H9 (cell line): ENCODE results near the gene CYB5R3. TPM values are rescaled to one million over a fixed set of nuclear protein-coding genes. Genes with fewer than 3 reads are reported as not detected.
"Not testable (repeated sequence)": the region's sequence is repeated elsewhere in the genome, so short reads cannot be mapped to it uniquely, and the experiment has no call there.

Experiments used
- DNase-seq: peaks from one replicate; pipeline ENCODE4 v3.0.0-alpha.2; 2017
- H2AFZ ChIP-seq: one replicate; pipeline ENCODE4 v1.6.1; 2013; ENCODE audit warnings: mild to moderate bottlenecking, low read length, control low read depth, moderate library complexity
- H2AK5ac ChIP-seq: 2 replicates; pipeline ENCODE4 v1.6.1; 2013; ENCODE audit warnings: low read length, control low read depth, mixed read lengths; ENCODE audit not compliant: insufficient read length
- H2BK120ac ChIP-seq: one replicate; pipeline ENCODE4 v1.6.1; 2013; ENCODE audit warnings: low read depth, mild to moderate bottlenecking, low read length, control low read depth, inconsistent platforms; ENCODE audit not compliant: poor library complexity, severe bottlenecking
- H2BK12ac ChIP-seq: 2 replicates; pipeline ENCODE4 v1.6.1; 2013; ENCODE audit warnings: low read length, control low read depth, mixed read lengths, low read depth; ENCODE audit not compliant: insufficient read length
- H2BK15ac ChIP-seq: 2 replicates; pipeline ENCODE4 v1.6.1; 2013; ENCODE audit warnings: low read depth, low read length, control low read depth
- H2BK20ac ChIP-seq: one replicate; pipeline ENCODE4 v1.6.1; 2013; ENCODE audit warnings: low read depth, mild to moderate bottlenecking, low read length, control low read depth, inconsistent platforms; ENCODE audit not compliant: poor library complexity, severe bottlenecking
- H2BK5ac ChIP-seq: 2 replicates; pipeline ENCODE4 v1.6.1; 2013; ENCODE audit warnings: low read length, control low read depth, mixed read lengths; ENCODE audit not compliant: insufficient read length
- H3K14ac ChIP-seq: 2 replicates; pipeline ENCODE4 v1.6.1; 2013; ENCODE audit warnings: low read length, control low read depth; ENCODE audit not compliant: insufficient read depth
- H3K18ac ChIP-seq: 2 replicates; pipeline ENCODE4 v1.6.1; 2013; ENCODE audit warnings: low read depth, mild to moderate bottlenecking, mixed read lengths, low read length, control low read depth; ENCODE audit not compliant: insufficient read length
- H3K23ac ChIP-seq: 2 replicates; pipeline ENCODE4 v1.6.1; 2013; ENCODE audit warnings: low read length, control low read depth, mixed read lengths, low read depth; ENCODE audit not compliant: insufficient read length
- H3K23me2 ChIP-seq: 2 replicates; pipeline ENCODE4 v1.6.1; 2013; ENCODE audit warnings: low read depth, mild to moderate bottlenecking, mixed read lengths, low read length, control low read depth; ENCODE audit not compliant: insufficient read length, poor library complexity, severe bottlenecking
- H3K27ac ChIP-seq: 2 replicates; pipeline ENCODE4 v1.5.1; 2013; ENCODE audit warnings: low read length, control low read depth, mixed read lengths, low read depth; ENCODE audit not compliant: insufficient read length
- H3K27me3 ChIP-seq: 2 replicates; pipeline ENCODE4 v1.6.1; 2013; ENCODE audit warnings: low read length, control low read depth, inconsistent platforms; ENCODE audit not compliant: insufficient read depth
- H3K4ac ChIP-seq: 2 replicates; pipeline ENCODE4 v1.6.1; 2013; ENCODE audit warnings: low read depth, mild to moderate bottlenecking, control low read depth, inconsistent platforms, low read length, moderate library complexity
- H3K4me1 ChIP-seq: 2 replicates; pipeline ENCODE4 v1.6.1; 2013; ENCODE audit warnings: low read length, control low read depth, inconsistent platforms; ENCODE audit not compliant: insufficient read depth
- H3K4me2 ChIP-seq: 2 replicates; pipeline ENCODE4 v1.6.1; 2013; ENCODE audit warnings: low read length, control low read depth, mixed read lengths; ENCODE audit not compliant: insufficient read length, insufficient read depth
- H3K56ac ChIP-seq: 2 replicates; pipeline ENCODE4 v1.6.1; 2013; ENCODE audit warnings: low read depth, mild to moderate bottlenecking, mixed read lengths, low read length, control low read depth; ENCODE audit not compliant: insufficient read length
- H3K79me1 ChIP-seq: 2 replicates; pipeline ENCODE4 v1.6.1; 2013; ENCODE audit warnings: low read depth, mild to moderate bottlenecking, moderate library complexity, low read length, control low read depth, inconsistent platforms; ENCODE audit not compliant: insufficient read depth, poor library complexity, severe bottlenecking
- H3K79me2 ChIP-seq: 2 replicates; pipeline ENCODE4 v1.6.1; 2013; ENCODE audit warnings: low read length, control low read depth, inconsistent platforms; ENCODE audit not compliant: insufficient read depth
- H3K9ac ChIP-seq: 2 replicates; pipeline ENCODE4 v1.6.1; 2013; ENCODE audit warnings: low read length, control low read depth, mixed read lengths; ENCODE audit not compliant: insufficient read length; ENCODE audit errors: extremely low read depth
- H3K9me3 ChIP-seq: one replicate; pipeline ENCODE4 v1.6.1; 2013; ENCODE audit warnings: low read depth, low read length, inconsistent platforms; ENCODE audit not compliant: control insufficient read depth
- H3T11ph ChIP-seq: one replicate; pipeline ENCODE4 v1.6.1; 2013; ENCODE audit warnings: mild to moderate bottlenecking, low read length, control low read depth, inconsistent platforms
- H4K20me1 ChIP-seq: one replicate; pipeline ENCODE4 v1.6.1; 2013; ENCODE audit not compliant: control insufficient read depth, insufficient read length, insufficient read depth
- H4K5ac ChIP-seq: 2 replicates; pipeline ENCODE4 v1.6.1; 2013; ENCODE audit warnings: low read depth, mild to moderate bottlenecking, mixed read lengths, low read length, control low read depth; ENCODE audit not compliant: insufficient read length
- H4K8ac ChIP-seq: replicated peaks from 2 replicates; pipeline ENCODE4 v1.6.1; 2013; ENCODE audit warnings: low read length, control low read depth, mixed read lengths, low read depth; ENCODE audit not compliant: insufficient read length
- H4K91ac ChIP-seq: 2 replicates; pipeline ENCODE4 v1.6.1; 2013; ENCODE audit warnings: low read depth, mild to moderate bottlenecking, moderate library complexity, mixed read lengths, low read length, control low read depth; ENCODE audit not compliant: insufficient read length
- H3K27ac Mint-ChIP-seq, 3 experiments: 2 replicates in 2 of 3; 3 replicates in 1 of 3; pipeline ENCODE4 v1.8.0; 2020 to 2021; ENCODE audit warnings: mixed read lengths in 3 of 3, mild to moderate bottlenecking in 1 of 3, moderate library complexity in 1 of 3
- H3K27me3 Mint-ChIP-seq: 2 replicates; pipeline ENCODE4 v1.8.0; 2021; ENCODE audit warnings: low read depth, mild to moderate bottlenecking, moderate library complexity, mixed read lengths
- H3K36me3 Mint-ChIP-seq, 3 experiments: 2 replicates in 2 of 3; 3 replicates in 1 of 3; pipeline ENCODE4 v1.8.0; 2020 to 2021; ENCODE audit warnings: low read depth in 3 of 3, mixed read lengths in 3 of 3; ENCODE audit not compliant: insufficient read depth in 1 of 3
- H3K4me1 Mint-ChIP-seq, 2 experiments: 2 replicates each; pipeline ENCODE4 v1.8.0; 2020; ENCODE audit warnings: mixed read lengths in 2 of 2
- H3K4me3 Mint-ChIP-seq, 2 experiments: 2 replicates in 1 of 2; 3 replicates in 1 of 2; pipeline ENCODE4 v1.8.0; 2020 to 2021; ENCODE audit warnings: mild to moderate bottlenecking in 2 of 2, mixed read lengths in 2 of 2, moderate library complexity in 1 of 2
- H3K9me3 Mint-ChIP-seq, 2 experiments: 2 replicates in 1 of 2; 3 replicates in 1 of 2; pipeline ENCODE4 v1.8.0; 2020; ENCODE audit warnings: mild to moderate bottlenecking in 2 of 2, mixed read lengths in 2 of 2, moderate library complexity in 1 of 2
- CTCF ChIP-seq: fragments of 200-600 bp; sonication (generic); conservative IDR thresholded peaks from 3 replicates; pipeline ENCODE4 v1.8.0; 2021; ENCODE audit warnings: antibody characterized with exemption, mild to moderate bottlenecking
- WGBS: extraction: QIAGEN DNeasy Blood & Tissue Kit; methylation state at CpG from one replicate; pipeline ENCODE4 v1.1.7; 2013; ENCODE audit warnings: missing lambda C conversion rate, low lambda C conversion rate, mixed read lengths; ENCODE audit not compliant: insufficient read length; ENCODE audit errors: extremely low coverage; 5-methylcytosine and 5-hydroxymethylcytosine counted together
- total RNA-seq: library from RNA; stranded (reverse); gene quantifications from 2 replicates; pipeline ENCODE4 v1.2.1, GENCODE V29; 2021

The CYB5R3 gene
- total RNA-seq, 1 experiment from 2014 or later = 97.4 TPM

GRCh38 chr22:42678894-42679293 is 29.7 kb upstream of the CYB5R3 start:
- H3K4me3 Mint-ChIP-seq = no peak overlapping the region

GRCh38 chr22:42677936-42678335 is 28.7 kb upstream of the CYB5R3 start:
- H3K79me1 ChIP-seq, H4K91ac ChIP-seq, H2BK5ac ChIP-seq, H3K36me3 Mint-ChIP-seq, H2AFZ ChIP-seq, DNase-seq, H3K27me3 ChIP-seq, H3K56ac ChIP-seq, H3K14ac ChIP-seq, H3K9me3 ChIP-seq, H4K20me1 ChIP-seq, H3K4me3 Mint-ChIP-seq, H2BK15ac ChIP-seq, H3K23ac ChIP-seq, H3K4me1 Mint-ChIP-seq, H2BK120ac ChIP-seq, H3K27ac ChIP-seq, H3K9ac ChIP-seq, H3K23me2 ChIP-seq, H2AK5ac ChIP-seq, H3K4me2 ChIP-seq, H3K79me2 ChIP-seq, H3K18ac ChIP-seq, H4K8ac ChIP-seq, H3K27ac Mint-ChIP-seq, H2BK20ac ChIP-seq, H4K5ac ChIP-seq, H3T11ph ChIP-seq, H3K4ac ChIP-seq, H3K4me1 ChIP-seq, H2BK12ac ChIP-seq: not testable (repeated sequence)
- Mint-ChIP-seq H3K27me3 (peaks cover 19% of the 10 kb centered on the region), H3K9me3 (peaks cover 12 to 15% of the 10 kb centered on the region in 2 experiments)
- no CpG with 5 or more reads among the region's 4 CpGs for WGBS

More at GRCh38 chr22:42678894-42679293, 29.7 kb upstream of the CYB5R3 start:
- Mint-ChIP-seq H3K27me3 (peaks cover 22% of the 10 kb centered on the region), H3K4me1 (peaks cover 4 to 6% of the 10 kb centered on the region in 2 experiments; a peak in 1 of 4 replicates), H3K27ac (no peak overlapping the region), H3K36me3 (no peaks in the 10 kb centered on the region; a peak in 3 of 7 replicates), H3K9me3 (peaks cover 12 to 15% of the 10 kb centered on the region in 2 experiments)
- no peaks in the 10 kb centered on the region for H3K79me1 ChIP-seq
- no peak overlapping the region for H3T11ph ChIP-seq
- no peak overlapping the region for H3K56ac ChIP-seq
- H4K20me1 ChIP-seq = no peaks in the 10 kb centered on the region
- no peak overlapping the region for H3K4me2 ChIP-seq
- no peak overlapping the region for H3K4ac ChIP-seq
- no peak for DNase-seq
- H3K79me2 ChIP-seq = no peaks in the 10 kb centered on the region
- no peaks in the 10 kb centered on the region for H3K27me3 ChIP-seq
- H4K91ac ChIP-seq = no peak overlapping the region
- no peaks in the 10 kb centered on the region for H3K4me1 ChIP-seq
- no peak overlapping the region for H3K27ac ChIP-seq
- H3K23ac ChIP-seq = no peak overlapping the region
- H4K5ac ChIP-seq = no peak overlapping the region
- no peak overlapping the region for H2BK15ac ChIP-seq
- no peak overlapping the region for H2AK5ac ChIP-seq
- WGBS = no CpG with 5 or more reads among the region's 1 CpG
- no peak overlapping the region for H2BK20ac ChIP-seq
- H2AFZ ChIP-seq = no peak overlapping the region
- no peak overlapping the region for H3K9ac ChIP-seq
- no peak overlapping the region for H2BK120ac ChIP-seq
- H3K23me2 ChIP-seq = no peaks in the 10 kb centered on the region
- no peak overlapping the region for H3K18ac ChIP-seq
- no peak overlapping the region for H4K8ac ChIP-seq
- no peak overlapping the region for H2BK12ac ChIP-seq
- H3K14ac ChIP-seq = no peak overlapping the region
- H2BK5ac ChIP-seq = no peak overlapping the region
- no peaks in the 10 kb centered on the region for H3K9me3 ChIP-seq
- no peak for TF ChIP-seq CTCF
